ENCODE data around the gene SUSD5.
"Not testable (repeated sequence)": the region's sequence is repeated elsewhere in the genome, so short reads cannot be mapped to it uniquely, and the experiment has no call there.

Gene SUSD5

DNA sequence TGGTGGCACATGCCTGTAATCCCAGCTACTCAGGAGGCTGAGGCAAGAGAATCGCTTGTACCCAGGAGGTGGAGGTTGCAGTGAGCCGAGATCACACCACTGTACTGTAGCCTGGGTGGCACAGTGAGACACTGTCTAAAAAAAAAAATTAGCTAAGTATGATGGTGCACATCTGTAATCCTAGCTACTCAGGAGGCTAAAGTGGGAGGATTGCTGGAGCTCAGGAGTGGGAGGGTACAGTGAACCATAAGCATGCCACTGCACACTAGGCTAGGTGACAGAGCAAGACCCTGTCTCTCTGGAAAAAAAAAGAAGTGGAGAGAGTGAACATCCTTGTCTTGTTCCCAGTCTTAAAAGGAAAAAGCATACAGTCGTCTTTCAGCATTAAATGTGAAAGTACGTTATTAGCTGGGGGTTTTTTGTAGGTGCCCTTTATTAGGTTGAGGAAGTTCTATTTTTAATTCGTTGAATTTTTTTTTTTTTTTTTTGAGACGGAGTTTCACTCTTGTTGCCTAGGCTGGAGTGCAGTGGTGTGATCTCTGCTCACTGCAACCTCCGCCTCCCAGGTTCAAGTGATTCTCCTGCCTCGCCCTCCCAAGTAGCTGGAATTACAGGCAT is 79.5 kb downstream of the SUSD5 start:
- H3K9me3 ChIP-seq (ENCODE audit: low read length); H2AFZ ChIP-seq (ENCODE audit: low read depth, low read length); H3K4me3 ChIP-seq (ENCODE audit: low read length); H3K27me3 ChIP-seq (ENCODE audit: insufficient read depth, low read length); H3K4me1 ChIP-seq (ENCODE audit: insufficient read depth, low read length); H3K36me3 ChIP-seq (ENCODE audit: insufficient read depth, low read length): not testable (repeated sequence)

DNA sequence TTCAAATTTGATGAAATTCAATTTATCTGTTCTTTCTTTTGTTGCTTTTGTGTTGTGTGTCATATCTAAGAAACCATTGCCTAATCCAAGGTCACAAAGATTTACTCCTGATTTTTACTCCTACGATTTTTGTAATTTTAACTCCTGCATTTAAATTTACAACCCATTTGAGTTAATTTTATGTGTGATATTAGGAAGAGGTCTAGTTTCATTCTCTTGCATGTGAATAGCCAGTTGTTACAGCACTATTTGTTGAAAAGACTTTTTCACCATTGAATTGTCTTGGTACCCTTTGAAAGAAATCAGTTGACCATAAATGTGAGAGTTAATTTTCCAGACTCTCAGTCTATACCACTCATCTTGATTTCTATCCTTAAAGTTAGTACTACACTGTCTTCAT is 80.9 kb downstream of the SUSD5 start:
- Histone ChIP-seq H3K27me3 (ENCODE audit: insufficient read depth, low read length) (no peaks in the 10 kb centered on the region), H3K4me3 (ENCODE audit: low read length) (no peak overlapping the region), H3K4me1 (ENCODE audit: insufficient read depth, low read length) (peaks cover 4% of the 10 kb centered on the region), H2AFZ (ENCODE audit: low read depth, low read length) (no peak overlapping the region), H3K9me3 (ENCODE audit: low read length) (no peaks in the 10 kb centered on the region), H3K36me3 (ENCODE audit: insufficient read depth, low read length) (no peaks in the 10 kb centered on the region)

DNA sequence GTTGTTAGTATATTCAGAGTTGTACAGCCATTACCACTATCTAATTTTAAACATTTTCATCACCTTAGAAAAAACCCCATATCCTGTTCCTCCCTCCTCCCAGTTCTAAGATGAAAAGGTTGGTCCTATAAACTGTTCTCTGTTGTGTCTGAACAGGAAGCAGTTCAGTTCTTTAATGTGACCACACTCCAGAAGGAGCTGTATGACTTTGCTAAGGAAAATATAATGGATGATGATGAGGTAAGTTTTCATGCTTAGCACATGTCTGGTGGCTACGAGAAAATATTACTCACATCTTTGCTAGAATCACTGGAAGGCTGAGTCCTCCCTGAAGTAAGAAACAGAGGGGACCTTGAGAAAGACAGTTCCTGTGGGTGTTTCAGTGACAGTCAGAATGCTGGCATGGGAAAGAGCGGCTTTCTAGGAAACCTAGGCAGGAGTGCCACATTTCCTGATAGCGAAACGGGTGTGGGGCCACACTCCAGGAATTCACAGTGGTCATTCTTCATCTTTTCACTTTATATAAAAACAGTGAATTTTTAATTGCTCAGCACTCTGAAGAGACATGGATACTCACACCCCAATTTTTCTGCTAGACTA is 84.5 kb downstream of the SUSD5 start:
- H3K9me3 ChIP-seq (ENCODE audit: low read length), result no peaks in the 10 kb centered on the region
- H3K36me3 ChIP-seq (ENCODE audit: insufficient read depth, low read length), result peaks cover 6% of the 10 kb centered on the region
- no peaks in the 10 kb centered on the region for H3K27me3 ChIP-seq (ENCODE audit: insufficient read depth, low read length)
- peaks cover 4% of the 10 kb centered on the region for H3K4me1 ChIP-seq (ENCODE audit: insufficient read depth, low read length)
- H3K4me3 ChIP-seq (ENCODE audit: low read length), result no peak overlapping the region
- H2AFZ ChIP-seq (ENCODE audit: low read depth, low read length), result no peak overlapping the region

DNA sequence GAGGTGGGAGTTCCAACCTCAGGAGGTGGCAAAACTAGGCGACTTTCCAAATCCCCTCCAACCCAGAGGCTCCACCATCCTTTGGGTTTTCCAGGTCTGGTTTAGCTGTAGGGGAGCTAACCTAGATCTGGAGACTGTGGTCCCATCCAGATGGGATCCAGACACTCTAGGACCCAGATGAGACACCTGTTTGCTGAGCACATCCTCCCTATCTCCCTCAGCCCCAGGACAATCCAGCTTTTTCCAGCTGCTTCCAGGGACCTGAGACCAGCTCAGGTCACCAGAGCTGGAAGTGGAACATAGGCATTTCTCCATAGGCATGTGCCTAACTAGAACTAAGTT is 86.6 kb downstream of the SUSD5 start:
- Histone ChIP-seq H3K4me3 (ENCODE audit: low read length) (no peak overlapping the region), H3K27me3 (ENCODE audit: insufficient read depth, low read length) (no peaks in the 10 kb centered on the region), H2AFZ (ENCODE audit: low read depth, low read length) (no peak overlapping the region), H3K9me3 (ENCODE audit: low read length) (no peaks in the 10 kb centered on the region), H3K36me3 (ENCODE audit: insufficient read depth, low read length) (peaks cover 6% of the 10 kb centered on the region), H3K4me1 (ENCODE audit: insufficient read depth, low read length) (no peaks in the 10 kb centered on the region)

DNA sequence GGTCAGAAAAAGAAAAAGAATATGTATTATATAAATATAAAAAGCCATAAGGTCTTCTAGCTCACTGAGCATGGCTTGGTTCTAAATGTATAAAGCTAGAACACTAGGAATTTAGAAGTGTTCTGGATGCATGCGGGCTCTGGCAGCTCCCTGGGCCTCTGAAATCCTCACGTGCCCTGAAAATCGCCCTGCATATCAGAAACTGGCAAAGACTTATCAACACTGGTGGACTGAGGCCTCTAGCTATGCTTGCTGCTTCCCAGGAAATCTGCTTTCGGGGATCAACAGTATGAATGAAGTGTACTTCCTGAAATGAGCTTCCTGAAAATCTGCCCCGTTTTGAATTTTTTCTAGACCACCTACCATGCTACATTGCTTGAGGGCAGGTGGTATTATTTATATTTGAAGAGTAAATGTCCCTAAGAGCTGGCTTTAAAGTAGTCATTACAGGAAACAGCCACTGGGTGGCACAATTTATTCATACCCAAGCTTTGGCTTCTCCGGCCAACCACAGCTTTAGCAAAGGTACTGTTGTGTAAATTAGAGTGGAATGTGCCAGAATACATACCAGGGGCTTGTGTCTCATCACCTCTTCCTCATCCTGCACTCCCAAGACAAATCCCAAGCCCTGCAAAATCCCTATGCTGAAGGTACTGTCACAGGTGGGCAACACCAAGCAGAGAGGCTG is 87.1 kb downstream of the SUSD5 start:
- Histone ChIP-seq H3K9me3 (ENCODE audit: low read length) (no peaks in the 10 kb centered on the region), H3K36me3 (ENCODE audit: insufficient read depth, low read length) (peaks cover 6% of the 10 kb centered on the region), H3K4me1 (ENCODE audit: insufficient read depth, low read length) (no peaks in the 10 kb centered on the region), H3K27me3 (ENCODE audit: insufficient read depth, low read length) (no peaks in the 10 kb centered on the region), H3K4me3 (ENCODE audit: low read length) (no peak overlapping the region), H2AFZ (ENCODE audit: low read depth, low read length) (no peak overlapping the region)

- H2AFZ ChIP-seq (ENCODE audit: low read depth, low read length), result no peak overlapping the region
- no peak overlapping the region for H3K4me3 ChIP-seq (ENCODE audit: low read length)
- no peaks in the 10 kb centered on the region for H3K4me1 ChIP-seq (ENCODE audit: insufficient read depth, low read length)
- no peaks in the 10 kb centered on the region for H3K9me3 ChIP-seq (ENCODE audit: low read length)
- H3K36me3 ChIP-seq (ENCODE audit: insufficient read depth, low read length), result peaks cover 8% of the 10 kb centered on the region
- H3K27me3 ChIP-seq (ENCODE audit: insufficient read depth, low read length), result no peaks in the 10 kb centered on the region
Observed at GRCh38 chr3:33130144-33130543, 88.5 kb downstream of the SUSD5 start.

- Histone ChIP-seq H3K4me3 (ENCODE audit: low read length) (no peak overlapping the region), H3K9me3 (ENCODE audit: low read length) (no peaks in the 10 kb centered on the region), H2AFZ (ENCODE audit: low read depth, low read length) (no peak overlapping the region), H3K4me1 (ENCODE audit: insufficient read depth, low read length) (no peaks in the 10 kb centered on the region), H3K27me3 (ENCODE audit: insufficient read depth, low read length) (no peaks in the 10 kb centered on the region), H3K36me3 (ENCODE audit: insufficient read depth, low read length) (peaks cover 15% of the 10 kb centered on the region)
Observed at GRCh38 chr3:33128706-33129105, 89.9 kb downstream of the SUSD5 start.

GRCh38 chr3:33125840-33126239 is 92.8 kb downstream of the SUSD5 start:
- no peaks in the 10 kb centered on the region for H3K27me3 ChIP-seq (ENCODE audit: insufficient read depth, low read length)
- H3K36me3 ChIP-seq (ENCODE audit: insufficient read depth, low read length), result peaks cover 18% of the 10 kb centered on the region
- H3K4me3 ChIP-seq (ENCODE audit: low read length), result no peak overlapping the region
- H3K9me3 ChIP-seq (ENCODE audit: low read length), result no peaks in the 10 kb centered on the region
- H3K4me1 ChIP-seq (ENCODE audit: insufficient read depth, low read length), result no peaks in the 10 kb centered on the region
- H2AFZ ChIP-seq (ENCODE audit: low read depth, low read length), result no peak overlapping the region

DNA sequence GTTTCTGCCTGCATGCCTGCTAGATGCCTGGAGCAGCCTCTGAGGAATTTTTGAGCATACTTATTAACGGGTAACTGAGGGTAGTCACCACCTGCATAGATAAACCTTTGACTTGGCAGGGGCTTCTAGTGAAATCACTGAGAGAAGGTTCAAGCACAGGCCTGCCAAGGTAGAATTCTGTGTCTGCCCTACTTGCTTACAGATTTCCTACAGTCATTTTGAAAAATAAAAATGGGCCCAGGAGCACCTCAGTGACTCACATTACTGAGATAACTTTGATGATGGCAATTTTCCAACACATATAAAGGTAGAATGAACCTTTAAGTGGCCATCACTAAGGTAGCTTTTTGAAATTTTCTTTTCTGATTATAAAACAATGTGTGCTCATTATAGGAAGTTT is 94.0 kb downstream of the SUSD5 start:
- H3K27me3 ChIP-seq (ENCODE audit: insufficient read depth, low read length), result no peaks in the 10 kb centered on the region
- peaks cover 14% of the 10 kb centered on the region for H3K36me3 ChIP-seq (ENCODE audit: insufficient read depth, low read length)
- no peaks in the 10 kb centered on the region for H3K4me1 ChIP-seq (ENCODE audit: insufficient read depth, low read length)
- no peak overlapping the region for H2AFZ ChIP-seq (ENCODE audit: low read depth, low read length)
- H3K9me3 ChIP-seq (ENCODE audit: low read length), result no peaks in the 10 kb centered on the region
- H3K4me3 ChIP-seq (ENCODE audit: low read length), result no peak overlapping the region

DNA sequence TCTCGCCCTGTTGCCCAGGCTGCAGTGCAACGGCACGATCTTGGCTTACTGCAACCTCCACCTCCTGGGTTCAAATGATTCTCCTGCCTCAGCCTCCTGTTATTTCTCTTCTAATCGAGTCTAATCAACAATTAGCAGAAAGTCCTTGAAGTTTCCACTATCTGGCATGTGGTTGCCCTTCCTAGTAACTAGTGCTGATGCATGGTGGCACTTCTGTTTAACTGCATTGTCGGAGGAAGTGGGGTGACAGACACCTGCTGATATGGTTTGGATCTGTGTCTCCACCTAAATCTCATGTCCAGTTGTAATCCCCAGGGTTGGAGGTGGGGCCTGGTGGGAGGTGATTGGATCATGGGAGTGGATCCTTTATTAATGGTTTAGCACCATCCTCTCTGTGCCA is 95.6 kb downstream of the SUSD5 start:
- H3K36me3 ChIP-seq (ENCODE audit: insufficient read depth, low read length), result peaks cover 14% of the 10 kb centered on the region
- no peaks in the 10 kb centered on the region for H3K4me1 ChIP-seq (ENCODE audit: insufficient read depth, low read length)
- H2AFZ ChIP-seq (ENCODE audit: low read depth, low read length), result no peak overlapping the region

DNA sequence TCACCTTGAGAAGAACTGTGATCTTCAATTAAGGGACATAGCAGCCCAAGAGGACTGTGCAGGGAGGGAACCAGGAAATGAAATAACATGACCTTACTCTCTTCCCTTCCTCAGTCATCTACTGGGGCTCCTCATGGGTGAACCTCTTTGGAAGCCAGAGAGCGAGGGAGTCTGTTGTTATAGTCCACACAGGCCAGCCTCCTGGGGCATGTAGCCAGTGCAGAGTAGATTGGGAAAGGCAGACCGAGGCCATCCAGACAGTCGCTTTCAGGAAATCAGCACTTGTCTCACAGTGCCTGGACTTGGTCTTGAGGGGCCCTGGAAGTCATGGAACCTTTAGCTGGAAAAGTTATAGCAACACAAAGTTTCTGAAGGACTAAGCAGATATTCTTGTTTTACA is 98.7 kb downstream of the SUSD5 start:
- H3K4me3 ChIP-seq (ENCODE audit: low read length), result no peak overlapping the region
- no peaks in the 10 kb centered on the region for H3K9me3 ChIP-seq (ENCODE audit: low read length)
- H3K36me3 ChIP-seq (ENCODE audit: insufficient read depth, low read length), result peaks cover 13% of the 10 kb centered on the region
- no peaks in the 10 kb centered on the region for H3K27me3 ChIP-seq (ENCODE audit: insufficient read depth, low read length)
- no peak overlapping the region for H2AFZ ChIP-seq (ENCODE audit: low read depth, low read length)
- H3K4me1 ChIP-seq (ENCODE audit: insufficient read depth, low read length), result peaks cover 7% of the 10 kb centered on the region

More for the DNA sequence above, 95.6 kb downstream of the SUSD5 start:
- H3K27me3 ChIP-seq (ENCODE audit: insufficient read depth, low read length), result no peaks in the 10 kb centered on the region
- H3K4me3 ChIP-seq (ENCODE audit: low read length), result no peak overlapping the region
- H3K9me3 ChIP-seq (ENCODE audit: low read length), result no peaks in the 10 kb centered on the region

- Histone ChIP-seq H3K9me3 (ENCODE audit: low read length) (no peaks in the 10 kb centered on the region), H3K36me3 (ENCODE audit: insufficient read depth, low read length) (no peaks in the 10 kb centered on the region), H2AFZ (ENCODE audit: low read depth, low read length) (no peak overlapping the region), H3K27me3 (ENCODE audit: insufficient read depth, low read length) (no peaks in the 10 kb centered on the region), H3K4me3 (ENCODE audit: low read length) (no peak overlapping the region), H3K4me1 (ENCODE audit: insufficient read depth, low read length) (peaks cover 15% of the 10 kb centered on the region)
Observed at GRCh38 chr3:33117461-33117860, 101.1 kb downstream of the SUSD5 start.

- Histone ChIP-seq H3K36me3 (ENCODE audit: insufficient read depth, low read length) (no peaks in the 10 kb centered on the region), H2AFZ (ENCODE audit: low read depth, low read length) (no peak overlapping the region), H3K27me3 (ENCODE audit: insufficient read depth, low read length) (no peaks in the 10 kb centered on the region), H3K4me3 (ENCODE audit: low read length) (peak overlapping the region; percentile 71), H3K9me3 (ENCODE audit: low read length) (no peaks in the 10 kb centered on the region), H3K4me1 (ENCODE audit: insufficient read depth, low read length) (peaks cover 15% of the 10 kb centered on the region)
Observed at GRCh38 chr3:33115024-33115768, 103.4 kb downstream of the SUSD5 start.

All from neuron (in vitro differentiated cells).